DMS53 (cell line): ENCODE results near the gene PCSK2.

Experiments used
- DNase-seq: peaks from one replicate; lab custom pipeline; 2025; lab: John Stamatoyannopoulos, UW

Gene PCSK2

DNA sequence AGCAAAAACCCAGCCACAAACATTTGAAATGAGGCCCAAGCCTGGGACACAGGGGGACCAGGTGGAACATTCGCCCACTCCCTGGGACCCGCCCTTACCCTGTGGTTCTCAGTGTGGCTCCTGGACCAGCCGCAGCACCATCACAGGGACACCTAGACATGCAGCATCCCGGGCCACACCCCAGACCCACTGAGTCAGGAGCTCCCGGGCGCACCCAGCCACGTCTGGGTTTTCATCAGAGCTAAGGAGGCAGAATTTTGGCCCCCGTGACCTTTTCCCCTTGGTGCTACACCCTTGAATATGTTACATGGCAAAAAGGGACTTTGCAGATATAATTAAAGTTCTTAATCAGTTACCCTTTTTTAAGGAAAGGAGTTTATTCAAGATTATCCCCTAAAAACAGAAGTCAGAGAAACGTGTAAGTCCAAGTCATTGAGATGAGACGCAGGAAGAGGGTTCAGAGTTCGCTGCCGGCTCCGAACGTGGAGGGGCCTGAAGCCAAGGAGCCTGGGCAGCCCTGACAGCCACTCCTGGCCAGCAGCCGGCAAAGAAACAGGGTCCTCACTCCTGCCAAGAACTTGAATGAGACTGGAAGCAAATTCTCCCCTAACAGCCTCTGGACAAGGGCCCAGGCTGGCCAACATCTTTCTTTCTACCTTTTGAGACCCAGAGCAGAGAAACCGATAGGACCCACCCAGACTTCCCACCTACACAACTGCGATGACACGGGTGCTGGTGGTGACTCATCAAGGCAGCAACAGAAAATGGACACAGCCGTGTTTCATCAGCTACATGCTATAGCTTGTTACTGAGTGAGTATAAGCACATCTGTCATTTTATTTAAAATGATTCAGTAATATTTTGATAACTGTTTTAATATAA lies 279.0 kb downstream of the PCSK2 start:
- DNase-seq: no peak

DNA sequence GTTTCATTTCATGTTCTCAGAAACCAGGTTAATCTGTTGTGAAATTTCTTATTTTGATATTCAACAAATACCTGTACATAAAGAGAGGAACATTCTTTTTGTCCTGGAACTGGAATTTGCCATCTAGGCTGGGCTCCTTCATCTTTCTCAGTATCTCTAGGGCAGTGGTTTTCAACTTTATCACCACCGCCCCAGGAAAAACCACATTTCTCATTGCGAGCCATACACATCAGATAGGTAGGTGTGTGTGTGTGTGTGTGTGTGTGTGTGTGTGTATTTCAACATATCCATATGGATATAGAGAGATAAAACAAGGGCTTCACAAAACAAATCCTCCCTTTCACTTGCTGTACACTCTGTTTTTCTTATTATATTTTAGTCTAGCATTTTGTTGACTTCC lies 280.2 kb downstream of the PCSK2 start:
- DNase-seq: no peak

DNA sequence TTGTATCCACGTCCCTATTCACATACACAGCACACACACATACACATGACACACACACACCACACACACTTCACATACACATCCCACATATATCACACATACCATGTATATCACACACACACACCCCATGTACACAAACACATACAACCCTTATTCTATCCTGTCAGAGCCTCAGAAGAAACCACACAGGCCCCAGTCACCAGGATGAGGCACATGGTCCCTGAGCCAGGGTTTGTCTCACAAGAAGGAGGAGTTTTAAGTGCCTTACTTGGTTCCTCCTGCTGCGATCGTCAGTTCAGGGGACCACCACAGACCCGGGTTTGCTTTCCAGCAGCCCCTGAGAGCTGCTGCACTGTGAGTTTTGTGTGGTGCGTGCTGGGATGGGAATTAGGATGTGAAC lies 280.7 kb downstream of the PCSK2 start:
- no peak for DNase-seq

DNA sequence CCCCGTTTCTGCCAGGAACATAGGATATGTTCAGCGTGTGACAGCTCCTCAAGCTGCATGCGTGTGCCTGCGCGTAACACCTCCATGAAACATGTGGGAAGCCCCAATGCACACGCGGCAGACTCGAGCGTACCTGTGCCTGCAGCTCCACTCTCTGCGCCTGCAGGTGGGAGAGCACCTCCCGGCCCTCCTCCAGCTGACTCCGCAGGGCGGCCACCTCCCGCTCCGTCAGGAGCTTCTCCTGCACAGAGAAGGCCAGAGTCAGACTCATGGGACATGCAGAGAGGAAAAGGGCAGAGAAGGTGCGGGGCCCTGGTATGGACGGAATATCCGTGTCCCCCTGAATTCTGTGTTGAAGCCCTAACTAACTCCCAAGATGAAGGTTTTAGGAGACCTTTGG lies 281.9 kb downstream of the PCSK2 start:
- DNase-seq: no peak

DNA sequence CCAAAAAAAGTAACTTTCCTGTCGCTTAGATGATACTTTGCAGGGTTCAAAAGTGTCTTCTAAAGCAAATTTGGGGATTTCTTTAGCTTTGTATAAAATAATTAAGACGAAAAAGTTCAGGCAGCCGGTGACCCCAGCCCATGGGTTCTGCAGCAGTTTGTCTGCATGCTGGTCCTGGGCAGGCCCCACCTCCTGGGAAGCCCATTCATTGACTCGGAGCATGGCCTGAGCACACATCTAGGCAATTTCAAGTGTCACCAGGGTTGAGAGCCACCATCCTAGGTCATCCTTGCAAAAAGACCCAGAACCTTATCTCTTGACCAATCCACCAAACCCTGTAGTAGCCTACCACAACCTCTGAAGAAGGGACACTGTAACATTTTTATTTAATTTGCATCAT lies 283.7 kb downstream of the PCSK2 start:
- DNase-seq: no peak

DNA sequence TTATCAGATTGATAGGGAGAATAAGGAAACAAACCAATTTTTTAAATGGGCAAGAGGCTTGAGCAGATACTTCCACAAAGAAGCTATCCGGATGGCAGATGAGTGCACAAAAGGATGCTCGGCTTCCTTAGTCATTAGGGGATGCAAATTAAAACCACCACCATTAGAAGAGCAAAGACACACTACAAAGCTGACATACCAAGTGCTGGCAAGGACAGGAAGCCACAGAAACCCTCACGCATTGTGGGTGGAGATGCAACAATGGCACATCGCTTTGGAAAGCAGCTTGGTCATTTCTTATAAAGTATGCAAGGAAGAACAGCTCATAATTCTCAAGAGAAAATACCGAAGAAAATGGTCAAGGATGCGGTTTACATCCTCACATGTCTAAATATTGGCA lies 284.6 kb downstream of the PCSK2 start:
- DNase-seq: no peak

DNA sequence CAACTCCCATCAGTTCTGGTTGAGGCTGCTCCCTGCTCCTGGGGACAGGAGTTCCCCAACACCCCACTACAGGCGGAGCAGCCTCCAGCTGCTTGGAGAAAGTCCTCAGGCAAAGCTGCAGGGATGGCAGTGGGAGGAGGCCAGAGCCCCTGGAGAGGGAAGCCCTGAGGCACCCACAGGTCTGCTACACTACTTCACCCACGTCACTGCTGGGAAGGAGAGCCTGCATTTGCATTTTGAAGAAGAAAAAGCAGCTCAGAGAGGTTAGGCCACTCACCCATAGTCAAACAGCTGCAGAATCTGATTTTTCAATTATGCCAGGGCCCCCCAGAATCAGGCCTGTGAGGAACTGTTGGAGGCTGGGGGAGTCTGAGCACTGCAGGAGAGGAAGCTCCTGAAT lies 287.1 kb downstream of the PCSK2 start:
- DNase-seq: no peak

DNA sequence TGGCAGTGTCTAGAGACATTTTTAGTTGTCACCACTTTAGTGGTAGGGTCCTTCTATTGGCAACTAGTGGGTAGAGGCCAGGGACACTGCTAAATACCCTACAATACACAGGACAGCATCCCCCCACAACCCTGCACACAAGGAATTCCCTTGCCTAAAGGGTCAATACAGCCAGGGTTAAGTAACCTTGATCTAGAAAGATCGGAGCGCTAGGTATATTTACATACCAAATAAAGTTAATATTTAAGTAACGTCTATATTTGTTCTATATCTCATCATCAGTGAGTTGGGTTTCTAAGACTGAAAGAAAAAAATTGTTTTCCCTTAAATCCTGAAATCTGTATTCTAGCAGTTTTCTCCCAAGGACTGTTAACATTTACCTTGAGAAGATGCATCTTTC lies 288.2 kb downstream of the PCSK2 start:
- no peak for DNase-seq

DNA sequence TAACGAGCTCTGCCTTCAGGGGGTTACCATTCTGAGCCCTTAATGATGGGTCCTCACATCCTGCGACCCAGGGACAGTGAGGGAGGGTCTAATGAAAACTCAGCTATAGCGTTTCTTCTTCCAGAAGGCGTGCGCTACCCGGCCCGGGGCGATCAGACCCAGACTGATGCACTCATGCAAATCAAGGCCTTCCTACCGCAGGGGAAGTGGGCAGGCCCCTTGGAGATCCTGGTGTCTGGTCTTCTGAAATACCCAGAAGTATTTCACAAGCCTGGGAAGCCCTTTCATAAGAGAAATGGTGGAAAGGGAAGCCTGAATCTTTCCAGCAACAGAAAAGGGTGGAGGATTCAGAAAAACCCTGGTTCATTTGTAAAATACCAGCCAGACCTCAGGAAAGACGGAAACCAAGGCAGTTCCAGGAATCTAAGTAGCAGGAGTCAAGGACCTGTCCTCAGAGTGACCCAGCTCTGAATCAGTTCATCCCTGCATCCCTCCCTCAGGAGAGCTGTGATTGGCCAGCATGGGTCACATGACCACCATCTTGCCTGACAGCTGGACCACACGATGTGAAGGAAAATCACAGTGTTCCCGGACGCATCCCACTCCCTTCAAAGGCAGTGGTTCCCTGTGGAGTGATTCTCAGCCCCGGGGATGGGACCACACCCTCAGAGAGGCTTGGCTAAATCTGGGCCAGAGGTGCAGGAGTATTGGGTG lies 291.7 kb downstream of the PCSK2 start:
- no peak for DNase-seq

DNA sequence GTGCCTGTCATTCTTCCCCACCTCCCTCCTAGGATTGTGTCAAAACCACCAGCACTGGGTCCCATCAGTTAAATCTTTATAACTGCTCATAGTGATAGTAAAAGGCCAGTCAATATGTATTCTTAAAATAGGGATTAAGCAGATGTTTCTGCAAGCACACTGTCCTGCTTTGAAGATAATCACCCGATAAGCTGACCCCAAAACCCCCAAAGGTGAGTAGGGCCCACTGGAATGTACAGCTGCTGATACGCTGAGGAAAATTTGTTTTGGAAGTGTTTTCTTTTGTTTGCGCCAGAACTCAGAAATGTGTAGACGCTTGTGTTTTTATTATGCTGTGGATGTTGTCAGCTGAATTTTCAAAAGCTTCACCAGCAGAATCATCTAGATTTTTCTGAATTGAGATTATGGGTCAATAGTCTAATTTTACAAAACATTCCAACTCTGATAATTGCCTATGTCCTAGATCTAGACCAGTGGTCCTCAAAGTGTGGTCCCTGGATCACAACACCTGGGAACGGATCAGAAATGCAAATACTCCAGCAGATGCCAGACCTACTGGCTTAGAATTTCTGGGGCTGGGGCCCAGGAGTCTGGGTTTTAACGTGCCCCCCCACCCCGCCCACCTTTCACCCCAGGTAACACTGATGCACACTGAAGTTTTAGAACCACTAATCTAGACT lies 292.9 kb downstream of the PCSK2 start:
- no peak for DNase-seq

DNA sequence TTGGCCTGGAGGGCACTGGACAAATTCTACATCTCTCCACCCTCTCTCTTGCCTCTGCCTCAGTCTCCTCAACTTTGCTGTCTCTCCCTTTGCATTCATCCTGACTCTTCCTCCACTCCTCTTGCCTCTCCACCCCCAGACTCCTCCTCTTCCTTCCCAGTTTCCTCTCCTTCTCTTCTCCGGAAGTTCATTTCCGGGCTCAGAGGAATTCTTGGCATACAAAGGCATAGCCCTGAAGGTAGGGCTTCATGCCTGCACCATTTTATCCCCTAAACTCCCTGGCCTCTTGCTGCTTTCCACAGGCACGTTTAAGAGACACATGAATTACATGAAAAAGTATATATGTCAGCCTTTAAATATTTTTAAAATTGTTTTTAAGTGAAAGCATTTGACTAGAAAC lies 293.7 kb downstream of the PCSK2 start:
- no peak for DNase-seq

DNA sequence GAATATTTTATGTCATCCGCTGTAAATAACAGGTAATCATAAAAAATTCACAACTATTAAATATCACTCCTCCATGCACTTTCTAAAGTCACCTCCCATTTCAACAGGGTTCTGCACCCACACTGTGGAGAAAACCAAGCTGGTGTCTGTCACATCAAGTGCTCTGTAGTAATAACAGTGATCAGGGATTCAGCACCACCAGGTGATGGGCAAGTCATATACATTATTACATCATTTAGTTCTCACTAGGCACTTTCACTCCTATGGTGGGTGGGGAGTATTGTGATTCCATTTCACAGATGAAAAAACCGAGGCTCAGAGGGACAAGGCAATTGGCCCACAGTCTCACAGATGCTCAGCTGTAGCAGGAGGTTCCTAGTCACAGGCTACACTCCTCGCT lies 295.7 kb downstream of the PCSK2 start:
- DNase-seq: no peak

DNA sequence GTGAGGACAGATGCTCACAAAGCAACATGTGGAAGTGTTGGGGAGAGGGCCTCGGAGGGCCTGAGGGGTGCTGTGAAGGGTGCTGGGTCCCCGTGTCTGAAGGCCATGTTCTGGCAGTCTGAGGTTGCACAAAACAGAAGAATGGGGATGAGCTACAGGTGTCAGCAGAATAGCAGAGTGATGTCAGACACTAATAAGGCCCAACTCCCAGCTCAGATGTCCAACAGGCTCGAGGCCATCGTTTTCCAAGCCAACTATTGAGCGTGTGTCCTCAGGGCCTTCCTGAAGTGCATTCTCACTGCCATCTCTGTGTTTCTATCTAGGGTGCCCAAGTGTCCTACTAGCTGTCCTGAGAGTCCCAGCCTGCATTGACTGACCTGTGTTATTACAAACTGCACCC lies 296.5 kb downstream of the PCSK2 start:
- no peak for DNase-seq

DNA sequence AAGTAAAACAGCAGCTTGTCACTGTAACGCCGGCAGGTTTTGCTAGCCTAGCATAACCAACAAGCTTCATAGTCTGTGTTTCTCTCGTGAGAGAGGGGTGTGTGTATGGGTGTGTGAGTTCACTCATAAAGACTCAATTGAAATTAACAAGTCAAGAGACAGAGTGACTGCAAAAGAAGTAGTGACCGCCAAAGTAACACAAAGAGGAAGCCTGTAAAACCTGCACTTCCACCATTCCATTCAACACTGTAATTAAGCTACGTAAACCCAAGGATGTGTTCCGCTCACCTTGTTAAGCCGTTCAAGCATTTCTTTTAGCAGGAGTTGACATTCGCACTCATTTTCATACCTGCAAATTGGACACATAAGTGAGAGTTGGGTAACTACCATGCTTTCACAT lies 297.7 kb downstream of the PCSK2 start:
- no peak for DNase-seq

DNA sequence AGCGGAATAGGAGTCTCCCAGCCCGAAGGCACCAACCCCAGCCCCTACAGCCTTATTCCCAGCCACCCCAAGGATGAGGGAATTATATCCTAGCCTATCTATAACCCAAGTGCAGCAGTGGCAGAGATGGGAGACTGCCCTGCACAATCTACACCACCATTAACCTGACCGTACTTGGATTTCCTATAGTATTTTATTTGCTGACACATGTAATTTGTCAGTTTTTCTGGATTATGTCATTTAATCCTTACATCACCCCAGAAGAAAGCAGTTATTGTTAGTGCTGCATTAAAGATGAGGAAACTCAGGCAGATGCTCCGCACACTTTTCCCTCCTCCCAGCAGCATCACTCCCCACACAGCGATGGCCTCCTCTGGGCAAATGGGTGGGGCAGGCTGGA lies 298.3 kb downstream of the PCSK2 start:
- no peak for DNase-seq

DNA sequence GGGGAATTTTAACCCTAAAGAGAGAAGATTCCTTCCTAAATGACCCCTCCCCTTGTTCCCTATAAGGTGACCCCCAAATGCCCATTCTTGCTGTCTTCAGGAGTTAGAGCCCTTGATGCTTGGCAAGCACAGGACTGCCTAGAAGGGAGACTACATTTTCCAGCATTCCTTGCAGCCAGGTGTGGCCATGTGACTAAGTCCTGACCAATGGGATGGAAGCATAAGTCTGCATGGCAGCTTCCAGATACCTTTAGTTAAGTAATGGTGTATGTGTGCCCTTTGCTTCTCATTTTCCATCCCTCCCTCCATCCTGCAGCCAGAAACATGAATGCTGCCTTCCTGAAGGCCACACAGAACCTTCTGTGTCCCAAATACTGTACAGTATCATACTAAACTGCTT lies 298.8 kb downstream of the PCSK2 start:
- DNase-seq: peak; percentile 82

DNA sequence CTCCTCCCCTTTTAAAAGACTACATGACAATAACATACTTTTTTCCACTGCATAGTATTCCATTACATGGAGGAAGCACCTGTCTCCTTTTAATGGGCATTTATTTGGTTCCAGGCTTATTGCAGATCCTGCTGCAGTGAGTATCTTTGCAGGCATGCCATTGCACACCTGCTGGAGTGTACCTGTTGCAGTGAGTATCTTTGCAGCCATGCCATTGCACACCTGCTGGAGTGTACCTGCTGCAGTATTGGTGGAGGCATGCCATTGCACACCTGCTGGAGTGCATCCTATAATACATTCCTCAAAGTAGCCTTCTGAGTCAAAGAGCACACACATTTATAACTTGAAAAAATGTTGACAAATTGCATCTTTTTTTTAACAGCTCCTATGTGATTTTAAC lies 302.7 kb downstream of the PCSK2 start:
- DNase-seq: no peak

DNA sequence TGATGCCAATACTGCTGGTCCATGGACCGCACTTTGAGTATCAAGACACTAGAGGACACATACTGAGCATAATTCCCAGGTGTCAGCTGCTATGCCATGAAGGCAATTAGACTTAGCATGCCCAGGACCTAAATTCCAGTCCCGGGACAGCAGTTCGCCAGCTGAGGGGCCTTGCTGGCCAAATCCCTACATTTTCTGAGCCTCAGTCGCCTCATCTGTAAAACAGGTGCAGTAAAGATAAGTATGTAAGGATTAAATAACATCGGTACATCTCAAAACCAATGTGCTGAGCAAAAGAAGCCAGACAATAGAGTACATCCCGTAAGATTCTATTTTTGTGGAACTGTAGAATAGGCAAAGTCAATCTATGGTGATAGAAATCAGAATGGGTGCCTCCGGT lies 303.3 kb downstream of the PCSK2 start:
- DNase-seq: peak; percentile 32

DNA sequence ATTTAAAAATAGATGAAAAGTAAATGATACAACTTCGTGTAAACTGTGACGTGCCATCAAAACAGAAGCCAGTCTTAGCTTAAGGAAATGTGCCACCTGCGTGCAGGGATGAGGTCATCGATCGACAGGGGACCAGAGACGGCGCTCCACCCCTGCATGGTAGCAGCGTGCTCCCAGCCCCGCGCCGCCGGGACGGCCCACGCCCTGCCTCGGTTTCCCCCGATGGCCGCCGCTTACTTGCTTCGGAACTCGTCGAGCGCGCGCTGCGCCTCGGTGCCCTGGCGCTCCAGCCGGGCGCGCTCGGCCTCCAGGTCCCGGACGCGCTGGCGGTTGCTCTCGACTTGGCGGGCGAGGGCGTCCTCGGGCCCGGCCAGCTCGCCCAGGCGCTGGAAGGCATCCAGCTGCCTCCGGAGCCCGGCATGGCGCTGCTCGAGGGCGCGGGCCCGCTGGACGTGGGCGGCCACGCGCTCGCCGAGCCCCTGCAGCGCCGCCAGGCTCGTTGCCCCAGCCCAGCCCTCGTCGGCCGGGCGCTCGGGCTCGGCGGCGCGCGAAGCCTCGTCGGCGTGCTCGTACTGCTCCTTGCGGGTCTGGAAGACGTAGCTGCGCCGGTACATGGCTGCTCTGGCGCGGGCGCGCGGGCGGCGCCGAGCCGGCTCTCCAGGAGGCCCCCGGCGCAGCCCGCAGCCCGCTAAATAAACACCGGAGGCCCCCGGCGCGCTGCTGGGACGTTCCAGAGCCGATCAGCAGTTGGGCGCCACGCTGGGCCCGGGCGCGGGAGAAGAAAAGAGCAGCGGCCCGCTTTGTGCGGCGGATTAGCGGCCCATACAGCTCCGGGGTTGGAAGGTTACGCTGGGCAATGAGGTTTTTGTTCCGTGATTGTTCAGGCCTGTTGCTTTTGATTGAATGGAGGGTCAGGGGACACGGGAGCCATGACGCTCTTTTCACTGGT lies 304.1 kb downstream of the PCSK2 start, which contains the start of gene BFSP1:
Gene BFSP1 (minus strand): TSS at position 664 of the 949 bp plus-strand sequence. CDS start 50 bp downstream, at position 614.
- peak; percentile 92 for DNase-seq

DNA sequence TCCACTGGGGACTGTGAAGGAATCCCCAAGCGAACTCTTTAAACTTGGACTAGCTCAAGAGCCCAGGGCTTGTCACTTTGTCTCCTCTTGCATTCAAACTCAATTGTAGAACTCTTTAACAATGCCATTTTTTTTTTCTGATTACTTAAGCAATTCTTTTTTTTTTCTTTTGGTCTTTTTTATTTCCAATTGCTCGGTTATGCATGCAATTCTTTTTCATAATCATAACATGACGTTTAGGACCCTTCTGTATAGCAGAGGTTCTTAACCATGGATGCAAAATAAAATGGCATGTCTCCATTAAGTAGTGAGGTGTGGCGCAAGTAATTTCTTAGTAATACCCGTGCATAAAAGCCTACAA lies 304.8 kb downstream of the PCSK2 start:
- DNase-seq: no peak

DNA sequence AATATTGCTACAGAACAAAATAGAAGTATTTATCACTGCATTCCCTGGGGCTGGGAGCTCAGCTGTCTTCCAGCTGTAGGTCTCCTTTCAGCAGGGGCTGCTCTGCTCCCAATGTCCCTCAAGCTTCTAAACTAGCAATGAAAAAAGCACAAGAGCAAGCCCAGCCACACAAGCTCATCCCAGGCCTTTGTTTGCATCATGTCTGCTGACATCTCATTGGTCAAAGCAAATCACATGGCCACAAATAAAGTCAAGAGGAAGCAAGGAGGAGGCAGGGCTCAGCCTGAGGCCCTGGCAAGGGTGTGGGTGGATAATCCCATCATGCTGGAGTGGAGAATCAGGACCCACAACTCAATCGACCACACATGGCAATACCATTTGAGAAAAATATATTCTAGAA lies 306.6 kb downstream of the PCSK2 start:
- peak; percentile 81 for DNase-seq

DNA sequence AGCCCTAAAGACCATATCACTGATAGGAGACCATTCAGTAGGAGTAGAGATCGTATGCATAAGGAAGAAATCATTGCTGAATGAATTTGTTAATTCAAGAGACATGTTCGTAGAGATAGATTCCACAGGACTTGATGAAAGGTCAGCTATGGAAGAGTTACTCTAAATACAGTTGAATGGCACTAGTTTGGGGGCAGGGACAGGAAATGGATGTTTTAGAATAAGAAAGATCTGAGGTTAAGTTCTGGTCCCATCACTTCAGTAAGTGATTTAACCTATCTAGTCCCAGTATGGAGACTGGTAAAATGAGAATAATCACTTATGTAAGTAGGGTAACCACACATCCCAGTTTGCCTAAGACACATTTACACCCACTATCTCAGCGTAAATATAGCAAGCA lies 307.2 kb downstream of the PCSK2 start:
- no peak for DNase-seq
